H7 (cell line): ENCODE results near the gene SMIM36. TPM values are rescaled to one million over a fixed set of nuclear protein-coding genes. Genes with fewer than 3 reads are reported as not detected.

Source experiments
- DNase-seq: peaks from one replicate; pipeline ENCODE4 v3.0.0; 2012
- H3K27me3 ChIP-seq: 2 replicates; pipeline ENCODE4 v1.6.0; 2011; ENCODE audit warnings: mild to moderate bottlenecking, low read length; ENCODE audit not compliant: control insufficient read depth, insufficient read depth
- H3K36me3 ChIP-seq: replicated peaks from 2 replicates; pipeline ENCODE4 v1.5.1; 2011; ENCODE audit warnings: low read length; ENCODE audit not compliant: control insufficient read depth, insufficient read depth
- H3K4me3 ChIP-seq: 2 replicates; pipeline ENCODE4 v1.5.1; 2011; ENCODE audit warnings: low read depth, mild to moderate bottlenecking, control low read depth, low read length, moderate library complexity; ENCODE audit not compliant: insufficient read depth
- total RNA-seq: library from RNA; depleted of rRNA; stranded (reverse); fragments of >200 nt; shearing (Covaris generic); gene quantifications from 2 replicates; pipeline ENCODE4 v1.2.3, GENCODE V29; 2014; rRNA removed

Gene SMIM36
- not detected in 2 replicates for total RNA-seq

DNA sequence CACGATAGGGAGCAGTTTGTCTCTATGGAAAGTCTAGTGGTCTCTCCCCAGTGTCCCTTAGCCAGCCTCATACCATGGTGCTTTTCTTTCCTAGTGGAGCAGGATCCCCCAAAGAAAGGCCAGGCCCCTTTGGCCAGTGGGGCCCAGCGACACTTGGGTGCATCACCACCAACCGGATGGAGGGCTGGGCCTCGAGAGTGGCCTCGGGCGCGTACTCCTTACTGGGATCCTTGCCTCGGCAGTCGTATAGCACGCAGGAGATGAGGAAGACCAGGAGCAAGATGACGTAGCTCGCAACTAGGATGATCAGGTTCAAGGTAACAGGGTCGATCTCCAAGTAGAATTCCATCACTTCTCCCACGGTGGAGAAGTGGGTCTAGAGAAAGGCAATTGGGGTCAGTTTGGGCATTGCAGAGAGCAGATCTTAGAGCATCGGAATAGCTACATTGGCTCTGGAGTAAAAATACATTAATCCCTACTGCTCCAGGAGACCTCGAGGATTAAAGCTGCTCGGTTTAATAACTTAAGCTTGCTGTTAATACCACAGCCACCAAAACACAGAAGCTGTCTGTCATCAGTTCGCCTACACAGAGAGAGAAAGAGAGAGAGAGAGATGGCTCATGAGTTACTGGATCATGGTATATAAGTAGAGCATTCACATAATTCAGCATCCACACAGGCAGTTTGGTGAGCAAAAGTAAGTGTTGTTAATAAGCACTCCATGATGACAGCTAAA, at the start of gene SMIM36:
Gene SMIM36 (minus strand): TSS at position 467 of the 736 bp plus-strand sequence.
- H3K27me3 ChIP-seq: no peaks in the 10 kb centered on the region
- no peaks in the 10 kb centered on the region for H3K36me3 ChIP-seq
- no peak for DNase-seq
- H3K4me3 ChIP-seq: no peak within 1 kb of the TSS

DNA sequence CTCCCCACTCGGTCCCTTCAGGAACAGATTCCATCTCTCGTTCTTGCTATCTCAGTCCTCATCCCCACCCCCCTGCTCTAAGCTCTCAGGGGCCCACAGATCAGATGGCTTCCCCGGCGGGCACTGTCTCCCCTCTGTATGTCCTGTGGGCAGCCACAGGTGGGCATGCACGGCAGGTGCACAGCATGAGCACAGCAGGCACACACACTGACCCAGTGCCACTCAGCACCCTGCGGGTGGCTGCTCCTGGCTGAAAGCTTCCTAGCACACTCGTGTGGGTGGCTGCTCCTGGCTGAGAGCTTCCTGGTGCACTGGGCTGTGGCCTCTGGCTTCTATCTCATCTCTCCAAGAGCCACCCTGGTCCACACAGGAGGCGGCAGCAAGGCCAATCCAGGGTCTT, 44.5 kb upstream of the SMIM36 start:
- H3K36me3 ChIP-seq: no peaks in the 10 kb centered on the region
- no peaks in the 10 kb centered on the region for H3K27me3 ChIP-seq
- H3K4me3 ChIP-seq: no peak overlapping the region
- DNase-seq: no peak

DNA sequence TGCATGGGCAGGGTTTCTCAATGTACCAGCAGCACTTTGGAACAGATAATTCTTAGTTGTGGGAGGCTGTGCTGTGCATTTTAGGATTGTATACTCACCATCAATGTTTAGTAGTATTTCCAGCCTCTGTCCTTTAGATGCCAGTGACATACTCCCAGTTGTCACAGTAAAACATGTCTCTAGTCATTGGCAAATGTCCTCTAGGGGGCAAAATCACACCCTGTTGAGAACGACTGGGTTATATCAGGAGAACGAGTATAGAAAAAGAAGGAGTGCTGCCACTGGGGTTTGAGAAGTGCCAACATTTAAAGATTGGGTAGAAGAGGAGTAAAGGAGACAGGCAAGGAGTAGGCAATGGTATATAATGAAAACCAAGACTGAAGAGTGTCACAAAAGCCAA, 37.9 kb upstream of the SMIM36 start:
- Histone ChIP-seq H3K36me3 (no peaks in the 10 kb centered on the region), H3K27me3 (no peaks in the 10 kb centered on the region)

DNA sequence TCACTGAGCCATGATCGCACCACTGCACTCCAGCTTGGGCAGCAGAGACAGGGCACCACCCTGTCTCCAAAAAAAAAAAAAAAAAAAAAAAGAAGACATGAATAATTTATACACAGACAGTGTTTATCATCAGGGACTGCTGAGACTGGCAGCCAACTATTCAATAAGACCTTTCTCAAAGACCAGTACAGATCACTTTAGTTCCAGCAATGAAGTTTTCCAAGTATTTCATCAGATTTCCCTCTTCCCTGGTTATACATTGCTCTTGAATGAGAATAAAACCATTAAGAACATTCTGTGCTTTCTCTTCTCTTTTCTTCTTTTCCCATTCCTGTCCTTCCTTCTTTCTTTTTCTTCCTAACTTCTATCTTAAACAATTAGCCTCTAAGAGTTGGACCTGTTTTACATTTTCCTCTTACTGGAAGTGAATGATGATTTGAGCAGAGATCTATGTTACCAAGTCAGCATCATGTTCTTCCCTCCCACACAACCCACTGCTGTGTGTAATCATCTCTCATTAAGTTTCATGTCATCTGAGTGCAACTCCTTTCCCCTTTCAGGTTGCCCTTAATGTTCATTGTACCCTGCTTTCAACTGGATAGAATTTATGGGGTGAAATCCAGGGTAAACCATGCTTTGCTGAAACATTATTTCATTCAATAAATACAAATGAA, 35.9 kb upstream of the SMIM36 start:
- no peaks in the 10 kb centered on the region for H3K27me3 ChIP-seq
- H3K36me3 ChIP-seq: no peaks in the 10 kb centered on the region
- DNase-seq: no peak
- no peak overlapping the region for H3K4me3 ChIP-seq

More for the DNA sequence above, 37.9 kb upstream of the SMIM36 start:
- H3K4me3 ChIP-seq: no peak overlapping the region
- DNase-seq: peak; percentile 30

DNA sequence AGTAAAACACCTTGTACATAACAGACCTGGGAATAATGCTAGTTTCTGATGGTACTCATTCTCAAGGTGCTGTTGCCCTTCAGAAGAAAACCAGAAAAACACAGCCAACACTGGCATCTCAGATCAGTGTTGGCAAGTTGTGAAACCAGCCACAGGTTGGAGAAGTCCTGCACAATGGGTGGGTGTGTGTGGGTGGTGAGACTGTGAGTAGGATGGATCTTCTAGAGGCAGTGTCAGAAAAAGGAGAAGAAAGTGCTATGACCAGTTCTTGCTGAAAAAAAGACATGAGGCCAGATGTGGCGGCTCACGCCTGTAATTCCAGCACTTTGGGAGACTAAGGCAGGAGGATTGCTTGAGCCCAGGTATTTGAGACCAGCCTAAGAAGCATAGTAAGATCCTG, 35.2 kb upstream of the SMIM36 start:
- no peak for DNase-seq
- H3K4me3 ChIP-seq: no peak overlapping the region
- H3K27me3 ChIP-seq: no peaks in the 10 kb centered on the region

DNA sequence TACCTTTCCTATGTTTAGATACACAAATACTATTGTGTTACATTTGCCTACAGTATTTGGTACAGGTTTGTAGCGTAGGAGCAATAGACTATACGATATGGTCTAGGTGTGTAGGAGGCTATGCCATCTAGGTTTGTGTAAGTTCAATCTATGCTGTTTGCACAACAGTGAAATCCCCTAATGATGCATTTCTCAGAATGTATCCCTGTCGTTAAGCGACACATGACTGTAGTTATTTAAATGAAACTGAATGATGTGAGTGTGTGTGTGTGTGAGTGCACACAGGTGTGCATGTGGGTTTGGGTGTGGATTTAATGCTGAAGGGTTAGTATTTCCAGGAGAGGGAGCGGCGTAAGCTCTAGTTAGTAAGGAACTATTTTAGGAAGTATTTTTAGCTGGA, 34.6 kb upstream of the SMIM36 start:
- Histone ChIP-seq H3K4me3 (no peak overlapping the region), H3K27me3 (no peaks in the 10 kb centered on the region), H3K36me3 (no peaks in the 10 kb centered on the region)
- no peak for DNase-seq

More for the DNA sequence above, 35.2 kb upstream of the SMIM36 start:
- no peaks in the 10 kb centered on the region for H3K36me3 ChIP-seq

DNA sequence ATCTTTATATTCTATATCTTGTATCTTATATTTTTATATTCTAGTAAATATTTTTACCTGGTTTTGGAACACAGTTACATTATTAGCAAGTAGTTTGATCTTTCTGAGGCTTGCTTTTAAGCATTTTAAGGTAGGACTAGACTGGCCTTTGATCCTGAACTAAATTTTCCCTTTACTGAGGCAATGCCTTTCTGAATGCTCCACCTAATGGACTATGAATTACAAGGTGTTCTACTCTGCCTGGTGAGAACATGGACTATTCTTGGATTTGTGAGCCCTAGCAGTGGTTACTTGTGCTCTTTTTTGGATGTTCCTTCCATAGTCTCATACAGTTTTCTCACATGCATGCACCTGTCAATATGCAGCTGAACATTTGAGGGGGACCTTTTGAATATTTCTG, 32.5 kb upstream of the SMIM36 start:
- Histone ChIP-seq H3K36me3 (no peaks in the 10 kb centered on the region), H3K4me3 (no peak overlapping the region), H3K27me3 (no peaks in the 10 kb centered on the region)
- no peak for DNase-seq

DNA sequence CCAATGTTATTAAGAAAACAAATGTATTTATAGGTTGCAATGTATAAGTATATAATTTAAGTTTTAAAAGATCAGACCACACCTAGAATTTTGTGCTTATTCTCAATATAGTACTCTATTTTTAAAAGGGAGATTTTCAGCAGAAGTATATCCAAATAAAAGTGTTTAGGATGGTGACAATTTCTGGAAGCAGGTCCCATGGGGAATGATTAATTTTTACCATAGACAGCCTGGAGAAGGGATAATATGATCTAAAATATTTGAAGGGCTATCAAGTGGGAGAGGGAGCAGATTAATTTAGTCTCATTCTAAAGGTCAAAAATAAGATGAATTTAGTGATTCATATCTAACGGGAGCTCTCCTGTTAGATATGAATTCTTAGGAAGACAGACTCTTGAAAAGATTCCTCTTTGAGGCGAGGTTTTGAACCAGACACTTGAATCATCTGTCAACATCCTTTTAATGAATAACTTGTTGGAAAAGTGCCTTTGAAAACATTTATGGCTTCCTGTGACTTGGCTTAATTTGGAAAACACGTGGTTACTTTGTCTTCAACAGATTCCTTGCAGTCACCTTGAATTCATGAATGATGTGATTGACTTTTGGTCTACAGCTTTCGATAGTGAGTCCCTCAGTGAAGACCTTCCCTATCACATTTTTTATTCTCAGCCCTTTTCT, 29.3 kb upstream of the SMIM36 start:
- no peaks in the 10 kb centered on the region for H3K36me3 ChIP-seq
- H3K4me3 ChIP-seq: no peak overlapping the region
- DNase-seq: no peak
- H3K27me3 ChIP-seq: no peaks in the 10 kb centered on the region

DNA sequence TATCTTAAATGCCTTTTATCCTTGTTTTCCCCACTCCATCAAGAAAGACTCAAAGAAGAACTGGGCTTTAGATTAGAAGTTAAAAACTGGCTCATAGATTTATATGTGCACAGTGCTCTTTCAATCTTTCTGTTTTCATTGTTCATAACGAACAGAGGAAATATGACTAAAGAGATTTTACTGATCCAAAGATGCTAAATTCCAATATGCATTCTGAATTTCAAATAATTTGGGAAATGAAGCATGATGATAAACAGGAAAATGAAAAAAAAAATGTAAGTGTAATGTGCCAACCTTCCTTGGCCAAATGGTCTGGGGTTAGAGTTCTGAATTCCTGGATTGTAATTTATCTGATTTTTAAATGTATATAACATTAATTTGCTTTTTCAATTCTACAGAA, 25.0 kb upstream of the SMIM36 start:
- Histone ChIP-seq H3K4me3 (no peak overlapping the region), H3K36me3 (no peaks in the 10 kb centered on the region), H3K27me3 (no peaks in the 10 kb centered on the region)
- DNase-seq: no peak

DNA sequence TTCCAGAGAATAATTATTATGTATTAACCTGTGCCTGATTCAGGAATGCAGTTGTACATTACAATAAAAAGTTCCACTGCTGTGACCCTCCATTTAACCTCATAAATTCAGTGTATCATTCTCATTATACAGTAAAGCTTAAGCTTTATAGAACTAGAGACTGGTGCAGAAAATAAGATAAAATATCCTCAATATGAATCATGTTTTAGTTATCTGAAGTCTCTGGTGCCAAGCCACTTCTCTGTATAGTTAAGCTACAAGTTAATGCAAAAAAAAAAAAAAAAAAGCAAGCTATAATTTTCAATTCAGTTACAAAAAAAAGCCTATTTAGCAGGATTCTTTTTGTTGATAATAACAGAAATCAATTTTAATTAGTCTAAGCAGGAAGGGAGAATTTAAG, 22.4 kb upstream of the SMIM36 start:
- Histone ChIP-seq H3K4me3 (no peak overlapping the region), H3K36me3 (no peaks in the 10 kb centered on the region), H3K27me3 (no peaks in the 10 kb centered on the region)
- DNase-seq: no peak

DNA sequence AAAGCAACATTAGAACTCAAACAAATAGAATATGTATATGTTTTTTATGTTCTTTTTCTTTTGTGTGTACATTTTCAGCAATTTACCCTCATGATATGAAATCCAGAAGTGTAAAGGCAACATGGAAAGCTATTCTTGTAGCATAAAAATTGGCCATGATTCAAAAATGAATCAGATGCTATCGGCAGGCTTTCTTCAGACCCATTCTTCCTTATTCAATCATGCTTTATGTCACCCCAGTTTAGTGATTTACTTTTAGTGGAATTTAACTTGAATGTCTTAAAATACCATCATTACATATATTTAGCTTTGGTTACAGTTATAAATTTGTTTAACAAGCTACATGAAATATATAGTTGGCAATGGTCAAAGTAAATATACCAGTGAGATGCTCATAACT, 21.4 kb upstream of the SMIM36 start:
- DNase-seq: no peak
- no peaks in the 10 kb centered on the region for H3K27me3 ChIP-seq
- no peaks in the 10 kb centered on the region for H3K36me3 ChIP-seq
- H3K4me3 ChIP-seq: no peak overlapping the region

DNA sequence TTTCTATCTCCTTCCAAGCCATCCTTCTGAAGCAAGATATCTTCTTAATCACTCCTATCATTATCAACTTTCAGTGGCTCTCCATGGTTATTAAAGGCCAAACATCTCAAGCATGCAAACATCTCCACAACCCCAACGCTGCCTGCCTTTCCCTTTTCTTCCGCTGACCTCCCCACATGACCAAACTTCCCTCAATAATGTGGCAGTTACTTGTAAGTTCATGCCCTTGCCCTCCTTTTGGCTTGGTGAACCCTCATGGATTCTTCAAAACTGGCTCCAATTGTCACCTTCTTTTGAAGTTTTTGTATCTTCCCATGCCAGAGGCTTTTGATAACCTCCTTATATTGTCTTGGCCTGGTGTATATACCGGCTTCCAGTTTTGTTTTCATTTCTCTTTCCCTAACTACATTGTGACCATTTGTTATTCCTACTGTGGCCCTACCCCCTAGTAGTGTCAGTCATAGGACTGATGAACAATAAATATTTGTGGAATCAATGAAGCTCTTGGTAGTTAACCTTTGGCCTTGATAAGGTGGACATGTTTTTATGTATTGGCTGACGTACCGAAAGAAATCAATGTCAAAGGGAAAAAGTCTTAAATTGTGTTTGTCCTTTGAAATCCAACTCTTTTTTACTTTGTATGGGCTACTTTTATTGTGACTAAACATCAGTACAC, 19.9 kb upstream of the SMIM36 start:
- Histone ChIP-seq H3K4me3 (no peak overlapping the region), H3K27me3 (no peaks in the 10 kb centered on the region), H3K36me3 (no peaks in the 10 kb centered on the region)
- DNase-seq: no peak

DNA sequence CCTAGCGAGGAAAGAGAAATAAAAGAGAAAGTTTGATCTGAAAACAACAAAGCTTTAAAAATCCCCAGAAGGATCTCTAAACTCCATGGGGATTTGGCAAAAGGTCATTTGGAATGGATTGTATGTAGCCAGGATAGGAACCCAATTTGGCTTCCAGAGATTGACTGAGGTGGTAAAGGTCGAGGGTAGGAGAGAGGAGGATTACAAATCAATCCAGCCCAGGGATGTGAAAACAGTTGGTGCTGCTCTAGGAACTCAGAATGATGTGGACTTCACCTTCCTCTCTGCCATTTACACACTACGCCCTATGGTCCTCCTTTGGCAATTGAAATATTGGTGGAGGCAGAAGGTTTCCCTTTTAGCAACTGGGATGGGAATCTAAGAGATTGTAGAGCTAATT, 18.8 kb upstream of the SMIM36 start:
- no peak for DNase-seq
- Histone ChIP-seq H3K27me3 (no peaks in the 10 kb centered on the region), H3K4me3 (no peak overlapping the region), H3K36me3 (no peaks in the 10 kb centered on the region)

DNA sequence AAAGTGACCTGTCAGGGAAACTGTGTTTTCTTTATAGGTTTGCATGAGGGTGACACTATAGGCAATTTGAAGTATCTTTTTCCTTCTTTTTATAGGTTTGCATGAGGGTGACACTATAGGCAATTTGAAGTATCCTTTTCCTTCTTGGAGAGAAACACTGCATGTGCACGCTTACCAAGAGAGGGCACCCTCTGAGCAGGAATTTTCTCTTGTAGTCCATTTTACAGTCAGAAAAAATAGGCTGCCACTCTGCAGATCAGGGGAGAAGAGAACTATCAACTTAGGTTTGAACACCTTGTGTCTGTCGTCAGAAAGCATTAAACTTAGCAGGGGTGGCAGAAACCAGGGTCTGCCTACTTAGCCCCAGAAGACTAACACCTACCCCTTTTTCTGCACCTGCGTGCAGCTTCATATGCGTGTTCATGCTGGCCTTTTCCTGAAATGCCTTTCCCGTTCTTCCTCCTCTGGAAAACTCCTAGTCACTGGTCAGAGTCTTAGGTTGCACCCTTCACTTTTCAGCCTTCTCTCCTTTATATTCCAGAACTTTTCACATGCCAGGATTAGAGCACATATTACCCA, 16.4 kb upstream of the SMIM36 start:
- Histone ChIP-seq H3K4me3 (no peak overlapping the region), H3K27me3 (no peaks in the 10 kb centered on the region), H3K36me3 (no peaks in the 10 kb centered on the region)
- DNase-seq: peak; percentile 25
